H1 (cell line): Measurements from ENCODE around the gene FBN2. TPM values are rescaled to one million over a fixed set of nuclear protein-coding genes. Genes with fewer than 3 reads are reported as not detected.
A peak's percentile ranks its signal among the peaks of the same experiment; 100 is the strongest.

Experiments
- CTCF ChIA-PET: fragments of 300-600 bp; sonication (Branson Sonifier 250); formaldehyde crosslinking; loops from one replicate; lab custom pipeline; 2021; ENCODE audit not compliant: partially characterized antibody; lab: Charles Lee
- POLR2A ChIA-PET: fragments of 300-600 bp; sonication (Branson Sonifier 250); formaldehyde crosslinking; loops from one replicate; lab custom pipeline; 2021; ENCODE audit warnings: inconsistent platforms; ENCODE audit not compliant: partially characterized antibody; lab: Charles Lee
- DNase-seq, 2 experiments: peaks; one replicate each; pipeline versions ENCODE4 v3.0.0 to v3.0.0-alpha.2; 2010 to 2022; ENCODE audit warnings: low spot score in 2 of 2, low read depth in 1 of 2, mixed read lengths in 1 of 2
- FAIRE-seq: peaks from 2 replicates; lab custom pipeline; 2011; peaks lifted over from hg19 to GRCh38; lab: Jason Lieb, UNC
- H2AFZ ChIP-seq: 2 replicates; pipeline ENCODE4 v1.8.1; 2012; ENCODE audit warnings: low read length, inconsistent platforms
- H2AK5ac ChIP-seq: 2 replicates; pipeline ENCODE4 v1.6.1; 2013; ENCODE audit warnings: low read depth, low read length
- H2BK120ac ChIP-seq: replicated peaks from 2 replicates; pipeline ENCODE3; 2013; ENCODE audit warnings: low read depth, low read length, inconsistent platforms
- H2BK12ac ChIP-seq: 2 replicates; pipeline ENCODE4 v1.6.1; 2013; ENCODE audit warnings: low read depth, low read length
- H2BK15ac ChIP-seq: 2 replicates; pipeline ENCODE4 v1.6.1; 2013; ENCODE audit warnings: low read length
- H2BK20ac ChIP-seq: 2 replicates; pipeline ENCODE4 v1.6.1; 2013; ENCODE audit warnings: low read length
- H2BK5ac ChIP-seq: 2 replicates; pipeline ENCODE4 v1.6.1; 2013; ENCODE audit warnings: low read depth, low read length
- H3K14ac ChIP-seq: 2 replicates; pipeline ENCODE4 v1.6.1; 2013; ENCODE audit warnings: inconsistent platforms; ENCODE audit not compliant: insufficient read length
- H3K18ac ChIP-seq: 2 replicates; pipeline ENCODE4 v1.6.1; 2013; ENCODE audit warnings: low read length; ENCODE audit errors: extremely low read depth
- H3K23ac ChIP-seq: 2 replicates; pipeline ENCODE4 v1.6.1; 2013; ENCODE audit warnings: inconsistent platforms; ENCODE audit not compliant: insufficient read length
- H3K23me2 ChIP-seq: 2 replicates; pipeline ENCODE4 v1.6.1; 2013; ENCODE audit warnings: low read depth, low read length
- H3K27ac ChIP-seq: 2 replicates; pipeline ENCODE4 v1.6.1; 2011; ENCODE audit warnings: low read depth, low read length, inconsistent platforms
- H3K27me3 ChIP-seq, 4 experiments: replicated peaks in 1 of 4; 1 replicate in 1 of 4; 2 replicates in 3 of 4; pipeline versions ENCODE4 v1.6.1 to v1.8.1; 2011 to 2013; ENCODE audit warnings: low read length in 3 of 4, mild to moderate bottlenecking in 3 of 4, inconsistent platforms in 2 of 4, mixed read lengths in 2 of 4, moderate library complexity in 1 of 4; ENCODE audit not compliant: control insufficient read depth in 3 of 4, insufficient read depth in 3 of 4; ENCODE audit errors: extremely low read depth in 1 of 4
- H3K36me3 ChIP-seq, 4 experiments: 2 replicates each; pipeline versions ENCODE4 v1.6.1 to v1.8.1; 2011 to 2013; ENCODE audit warnings: mild to moderate bottlenecking in 4 of 4, low read length in 3 of 4, moderate library complexity in 2 of 4, control low read depth in 1 of 4, inconsistent platforms in 1 of 4; ENCODE audit not compliant: insufficient read depth in 4 of 4, control insufficient read depth in 2 of 4
- H3K4ac ChIP-seq: replicated peaks from 2 replicates; pipeline ENCODE3; 2013; ENCODE audit warnings: low read length, low read depth, mixed read lengths, inconsistent platforms; ENCODE audit not compliant: insufficient read length
- H3K4me1 ChIP-seq, 4 experiments: replicated peaks in 1 of 4; 1 replicate in 1 of 4; 2 replicates in 3 of 4; pipeline versions ENCODE4 v1.6.1 to v1.8.1; 2011 to 2013; ENCODE audit warnings: low read length in 3 of 4, inconsistent platforms in 2 of 4, mixed read lengths in 1 of 4; ENCODE audit not compliant: insufficient read depth in 4 of 4, control insufficient read depth in 3 of 4
- H3K4me2 ChIP-seq, 2 experiments: 2 replicates each; pipeline versions ENCODE4 v1.6.1 to v1.8.1; 2011 to 2013; ENCODE audit warnings: low read depth in 2 of 2, low read length in 2 of 2, control low read depth in 1 of 2, inconsistent platforms in 1 of 2, mild to moderate bottlenecking in 1 of 2; ENCODE audit not compliant: insufficient read depth in 1 of 2
- H3K4me3 ChIP-seq, 4 experiments: fragments of 200-600, 300-600 bp in 1 of 4; sonication (generic), shearing (Covaris generic), sonication (Bioruptor Twin) in 1 of 4; 2 replicates each; pipeline versions ENCODE4 v1.5.1 to v1.8.1; 2011 to 2016; ENCODE audit warnings: low read length in 4 of 4, low read depth in 3 of 4, control low read depth in 2 of 4, inconsistent platforms in 2 of 4, mild to moderate bottlenecking in 2 of 4, mixed read lengths in 1 of 4, moderate library complexity in 1 of 4; ENCODE audit not compliant: insufficient read depth in 2 of 4; ENCODE audit errors: extremely low read depth in 1 of 4
- H3K56ac ChIP-seq: replicated peaks from 2 replicates; pipeline ENCODE3; 2013; ENCODE audit warnings: low read depth, mild to moderate bottlenecking, mixed read lengths, low read length, inconsistent platforms; ENCODE audit not compliant: insufficient read length
- H3K79me1 ChIP-seq: 2 replicates; pipeline ENCODE4 v1.6.1; 2013; ENCODE audit warnings: low read depth, low read length, control low read depth
- H3K79me2 ChIP-seq, 2 experiments: 2 replicates each; pipeline versions ENCODE4 v1.6.1 to v1.8.1; 2012 to 2013; ENCODE audit warnings: low read length in 2 of 2, mild to moderate bottlenecking in 2 of 2, inconsistent platforms in 1 of 2; ENCODE audit not compliant: insufficient read depth in 2 of 2, control insufficient read depth in 1 of 2
- H3K9ac ChIP-seq, 4 experiments: replicated peaks in 1 of 4; 1 replicate in 1 of 4; 2 replicates in 3 of 4; pipeline versions ENCODE4 v1.6.1 to v1.8.1; 2011 to 2013; ENCODE audit warnings: low read depth in 3 of 4, low read length in 3 of 4, control low read depth in 2 of 4, mild to moderate bottlenecking in 2 of 4, moderate library complexity in 2 of 4, inconsistent platforms in 1 of 4; ENCODE audit errors: extremely low read depth in 1 of 4
- H3K9me3 ChIP-seq, 2 experiments: 2 replicates each; pipeline versions ENCODE4 v1.6.1 to v1.8.1; 2012 to 2013; ENCODE audit warnings: mild to moderate bottlenecking in 2 of 2, moderate library complexity in 2 of 2, control low read depth in 1 of 2, inconsistent platforms in 1 of 2, low read depth in 1 of 2, low read length in 1 of 2, mixed read lengths in 1 of 2; ENCODE audit not compliant: insufficient read depth in 2 of 2
- H4K20me1 ChIP-seq, 2 experiments: replicated peaks in 1 of 2; 2 replicates each; pipeline versions ENCODE3 to v1.8.1; 2011 to 2013; ENCODE audit warnings: inconsistent platforms in 2 of 2, low read length in 2 of 2, mild to moderate bottlenecking in 1 of 2; ENCODE audit not compliant: insufficient read depth in 2 of 2, control insufficient read depth in 1 of 2
- H4K5ac ChIP-seq: 2 replicates; pipeline ENCODE4 v1.6.1; 2013; ENCODE audit warnings: low read length, low read depth, mixed read lengths, inconsistent platforms; ENCODE audit not compliant: insufficient read length
- H4K8ac ChIP-seq: 2 replicates; pipeline ENCODE4 v1.8.0; 2013; ENCODE audit warnings: mild to moderate bottlenecking, moderate library complexity, low read length, inconsistent platforms; ENCODE audit not compliant: insufficient read depth; ENCODE audit errors: extremely low read depth
- H4K91ac ChIP-seq: replicated peaks from 2 replicates; pipeline ENCODE3; 2013; ENCODE audit warnings: low read length, mixed read lengths, inconsistent platforms; ENCODE audit not compliant: insufficient read length
- CEBPB ChIP-seq: IDR thresholded peaks from 2 replicates; pipeline ENCODE4 v1.6.1; 2012; ENCODE audit warnings: low read depth, low read length
- CHD2 ChIP-seq: IDR thresholded peaks from 2 replicates; pipeline ENCODE4 v1.6.1; 2012; ENCODE audit warnings: low read length, improper control_type of control experiment
- TCF12 ChIP-seq: IDR thresholded peaks from 2 replicates; pipeline ENCODE4 v1.6.1; 2011; ENCODE audit warnings: low read depth, mild to moderate bottlenecking, low read length
- WGBS, 2 experiments: shearing (Covaris generic) in 1 of 2; methylation state at CpG; one replicate each; pipeline versions ENCODE4 v1.1.6 to v1.1.7; 2013 to 2015; ENCODE audit warnings: low lambda C conversion rate in 2 of 2, mixed read lengths in 2 of 2, inconsistent platforms in 1 of 2, low coverage in 1 of 2, missing lambda C conversion rate in 1 of 2; ENCODE audit not compliant: insufficient replicate concordance in 2 of 2, insufficient coverage in 1 of 2, insufficient read length in 1 of 2; ENCODE audit errors: extremely low coverage in 1 of 2, missing lambda C conversion rate in 1 of 2; 5-methylcytosine and 5-hydroxymethylcytosine counted together
- polyA plus RNA-seq, 7 experiments: library from polyadenylated mRNA; depleted of rRNA in 3 of 7; stranded (reverse) in 5 of 7; unstranded in 2 of 7; fragments of >200 nt in 5 of 7; fragments of 200-250 nt in 2 of 7; gene quantifications; 1 replicate in 5 of 7; 2 replicates in 1 of 7; 4 replicates in 1 of 7; pipeline versions ENCODE4 v1.2.1 to v1.2.3, GENCODE V29; 2011 to 2013; ENCODE audit warnings: missing spikeins in 2 of 7, mixed read lengths in 2 of 7
- total RNA-seq: library from RNA; stranded (reverse); fragmentation: NEBNext Ultra II Directional; extraction: Animal tissue kit (Norgen Biotek cat#: 25700); gene quantifications from 2 replicates; pipeline ENCODE4 v1.2.1, GENCODE V29; 2021

FBN2 gene
- total and polyA plus RNA-seq, 2 of the 8 experiments (the other 6 are each of a cell fraction or from before 2014, with no cell fraction given) = 14.1 to 16.3 TPM

DNA sequence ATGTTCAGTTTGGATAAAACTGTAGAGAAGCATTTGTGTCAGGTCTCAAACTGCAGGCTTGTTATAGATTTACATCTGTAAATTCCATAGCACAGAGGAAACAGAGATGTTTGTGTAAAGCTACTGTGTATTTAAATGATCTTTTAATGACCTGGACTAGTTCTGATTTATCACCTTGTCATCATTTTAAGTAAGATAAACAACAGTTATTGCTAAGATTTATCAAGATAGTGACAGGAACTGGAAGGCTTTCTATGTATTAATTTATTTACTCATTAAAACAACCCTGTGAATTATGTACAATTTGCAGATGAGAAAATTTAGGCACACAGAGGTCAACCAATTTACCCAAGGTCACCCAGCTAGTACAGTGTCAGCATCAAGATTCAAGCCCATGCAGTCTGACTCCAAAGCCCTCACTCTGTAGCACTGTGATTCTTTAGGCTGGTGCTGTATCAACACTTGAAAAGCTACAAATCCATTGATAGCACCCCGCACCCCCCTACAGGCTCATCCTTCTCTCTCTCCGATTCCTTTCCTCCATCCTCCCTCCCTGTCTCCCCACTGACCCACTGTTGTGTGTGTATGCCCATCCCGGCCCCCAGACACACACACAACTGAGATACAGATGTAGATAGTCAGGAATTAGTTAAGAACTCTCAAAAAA lies 184.5 kb downstream of the FBN2 start:
- no peak overlapping the region for H2AK5ac ChIP-seq
- H3K4ac ChIP-seq = no peak overlapping the region
- H2BK12ac ChIP-seq = no peak overlapping the region
- H3K4me3 ChIP-seq = no peak overlapping the region
- no peak overlapping the region for H3K18ac ChIP-seq
- H2BK15ac ChIP-seq = no peak overlapping the region
- no peaks in the 10 kb centered on the region for H3K27me3 ChIP-seq
- no peak overlapping the region for H4K5ac ChIP-seq
- no peak overlapping the region for H2BK5ac ChIP-seq
- H3K56ac ChIP-seq = no peak overlapping the region
- no peak for DNase-seq
- H4K8ac ChIP-seq = peak overlapping the region; percentile 57; the same call in 1 of the 2 replicates
- H3K27ac ChIP-seq = no peak overlapping the region
- ChIA-PET POLR2A (interaction anchor here (0.6 kb wide), 1 partner anchor 39 kb away, joined by 5 read pairs; no protein-coding TSS in a partner anchor), CTCF (interaction anchor here (0.6 to 1.6 kb wide), 5 partner anchors 12 to 151 kb away, joined by 3 to 4 read pairs (median 3); no protein-coding TSS in a partner anchor)
- no peak overlapping the region for H3K14ac ChIP-seq
- no peak for FAIRE-seq
- no peaks in the 10 kb centered on the region for H3K9me3 ChIP-seq
- H3K79me1 ChIP-seq = no peaks in the 10 kb centered on the region
- H3K9ac ChIP-seq = no peak overlapping the region
- no peak overlapping the region for H4K91ac ChIP-seq
- peaks cover 0 to 4% (median 0%) of the 10 kb centered on the region in 4 experiments; a peak in 1 of 7 replicates for H3K4me1 ChIP-seq
- H4K20me1 ChIP-seq = no peaks in the 10 kb centered on the region
- no peak overlapping the region for H2BK20ac ChIP-seq
- H3K36me3 ChIP-seq = peaks cover 0 to 2% (median 0%) of the 10 kb centered on the region in 4 experiments; a peak in 3 of 8 replicates
- H3K23me2 ChIP-seq = no peaks in the 10 kb centered on the region
- no peak overlapping the region for H3K23ac ChIP-seq
- no peak overlapping the region for H2AFZ ChIP-seq
- H3K79me2 ChIP-seq = no peaks in the 10 kb centered on the region
- TF ChIP-seq CHD2 (no peak), CEBPB (no peak), TCF12 (no peak)
- 74% methylated on average over 3 of the region's 3 CpGs; no CpG with 5 or more reads in 1 of the 2 experiments for WGBS, 2 experiments
- no peak overlapping the region for H2BK120ac ChIP-seq
- no peak overlapping the region for H3K4me2 ChIP-seq
